IPS-18c (cell line): ENCODE measurements around the gene ERAL1.
"Not testable (repeated sequence)": the region's sequence is repeated elsewhere in the genome, so short reads cannot be mapped to it uniquely, and the experiment has no call there.

Experiments
- H3K4me3 ChIP-seq: 2 replicates; pipeline ENCODE4 v1.7.0; 2013; ENCODE audit warnings: low read depth, mild to moderate bottlenecking, low read length, moderate library complexity; ENCODE audit not compliant: insufficient read depth
- H3K9me3 ChIP-seq: one replicate; pipeline ENCODE4 v1.6.1; 2013; ENCODE audit warnings: mild to moderate bottlenecking, low read length, moderate library complexity; ENCODE audit not compliant: control insufficient read depth, insufficient read depth

ERAL1 gene

GRCh38 chr17:28867276-28867675 lies 12.5 kb downstream of the ERAL1 start:
- H3K4me3 ChIP-seq: no peak overlapping the region

GRCh38 chr17:28871056-28871579 lies 16.3 kb downstream of the ERAL1 start:
- no peak overlapping the region for H3K4me3 ChIP-seq
- no peaks in the 10 kb centered on the region for H3K9me3 ChIP-seq

More at GRCh38 chr17:28867276-28867675, 12.5 kb downstream of the ERAL1 start:
- no peaks in the 10 kb centered on the region for H3K9me3 ChIP-seq

GRCh38 chr17:28873839-28874238 lies 19.0 kb downstream of the ERAL1 start:
- no peaks in the 10 kb centered on the region for H3K9me3 ChIP-seq
- no peak overlapping the region for H3K4me3 ChIP-seq

GRCh38 chr17:28874750-28875149 lies 19.9 kb downstream of the ERAL1 start:
- Histone ChIP-seq H3K9me3 (no peaks in the 10 kb centered on the region), H3K4me3 (no peak overlapping the region)

- Histone ChIP-seq H3K9me3 (no peaks in the 10 kb centered on the region), H3K4me3 (no peak overlapping the region)
These were observed 21.2 kb downstream of the ERAL1 start for GRCh38 chr17:28875848-28876550.

- H3K4me3 ChIP-seq, H3K9me3 ChIP-seq: not testable (repeated sequence)
These were observed 22.4 kb downstream of the ERAL1 start for GRCh38 chr17:28877150-28877711.

- Histone ChIP-seq H3K4me3 (no peak overlapping the region), H3K9me3 (no peaks in the 10 kb centered on the region)
These were observed 23.5 kb downstream of the ERAL1 start for GRCh38 chr17:28878158-28878910.

- Histone ChIP-seq H3K4me3 (no peak overlapping the region), H3K9me3 (no peaks in the 10 kb centered on the region)
These were observed 24.2 kb downstream of the ERAL1 start for GRCh38 chr17:28878981-28879380.

GRCh38 chr17:28879886-28880571 lies 25.2 kb downstream of the ERAL1 start:
- H3K4me3 ChIP-seq: no peak overlapping the region
- no peaks in the 10 kb centered on the region for H3K9me3 ChIP-seq

- H3K9me3 ChIP-seq: no peaks in the 10 kb centered on the region
- no peak overlapping the region for H3K4me3 ChIP-seq
These were observed 25.7 kb downstream of the ERAL1 start for GRCh38 chr17:28880572-28880945.

GRCh38 chr17:28881533-28882056 lies 26.8 kb downstream of the ERAL1 start:
- no peak overlapping the region for H3K4me3 ChIP-seq
- H3K9me3 ChIP-seq: no peaks in the 10 kb centered on the region

- Histone ChIP-seq H3K4me3 (no peak overlapping the region), H3K9me3 (no peaks in the 10 kb centered on the region)
These were observed 27.5 kb downstream of the ERAL1 start for GRCh38 chr17:28882154-28882895.

- Histone ChIP-seq H3K9me3 (no peaks in the 10 kb centered on the region), H3K4me3 (no peak overlapping the region)
These were observed 29.3 kb downstream of the ERAL1 start for GRCh38 chr17:28883967-28884702.

- no peaks in the 10 kb centered on the region for H3K9me3 ChIP-seq
- H3K4me3 ChIP-seq: no peak overlapping the region
These were observed 30.5 kb downstream of the ERAL1 start for GRCh38 chr17:28885363-28885762.

GRCh38 chr17:28885951-28886350 lies 31.1 kb downstream of the ERAL1 start:
- Histone ChIP-seq H3K4me3 (no peak overlapping the region), H3K9me3 (no peaks in the 10 kb centered on the region)

GRCh38 chr17:28887871-28888471 lies 33.2 kb downstream of the ERAL1 start:
- H3K9me3 ChIP-seq: no peaks in the 10 kb centered on the region
- H3K4me3 ChIP-seq: no peak overlapping the region
